ENCODE measurements around the gene ETS2.

- TF ChIP-seq CTCF (IDR thresholded peaks at IDR 0.05) (no peak), EZH2 (IDR thresholded peaks at IDR 0.05; ENCODE audit: borderline replicate concordance, insufficient read depth, low read depth, low read length, poor library complexity, severe bottlenecking) (no peak)
Measured at GRCh38 chr21:38795475-38795874, 10.3 kb upstream of the ETS2 start.
